ENCODE measurements around the gene ZNF160.

ZNF160 gene

DNA sequence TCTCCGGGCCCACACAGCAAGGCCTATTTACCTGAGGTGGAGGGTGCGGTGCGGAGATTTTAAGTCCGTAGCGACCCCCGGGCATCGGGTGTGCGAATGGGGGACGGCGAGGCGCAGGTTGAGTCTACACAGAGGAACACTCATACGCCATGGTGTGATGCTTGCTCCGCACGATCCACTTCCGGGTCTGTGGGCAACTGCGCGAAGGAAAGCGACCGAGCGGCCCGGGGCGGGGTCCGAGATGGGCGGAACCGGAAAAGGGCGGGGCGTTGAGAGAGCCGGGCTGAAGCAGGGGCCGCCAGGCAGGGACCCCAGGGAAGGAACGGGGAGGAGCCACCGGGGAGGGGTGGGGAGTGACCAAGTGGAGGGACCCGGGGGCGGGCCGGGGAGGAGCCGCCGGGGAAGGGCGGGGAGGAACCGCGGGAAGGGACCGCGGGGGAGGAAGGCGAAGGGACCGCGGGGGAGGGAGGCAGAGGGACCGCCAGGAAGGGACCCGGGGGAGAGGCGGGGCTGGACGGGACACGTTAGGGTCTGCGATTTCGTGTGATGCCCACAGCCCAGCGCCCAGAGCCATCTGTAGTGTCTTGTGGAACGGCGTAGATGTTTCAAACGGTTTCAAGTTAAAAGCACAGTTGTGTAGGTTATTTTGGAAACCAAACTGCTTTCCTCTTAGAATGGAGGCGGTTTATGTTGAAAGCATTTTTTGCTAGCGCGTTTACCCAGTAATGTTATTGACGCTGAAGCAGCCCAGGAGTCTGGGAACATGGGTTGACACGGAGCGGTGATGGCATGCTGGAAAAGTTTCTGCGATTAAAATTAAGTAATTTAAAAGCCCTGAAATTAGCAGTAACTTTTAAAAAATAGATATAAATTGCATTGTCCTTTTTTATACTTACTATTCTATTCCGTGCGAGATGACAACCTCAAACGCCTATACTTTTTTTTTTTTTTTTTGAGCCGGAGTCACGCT is at the start of gene ZNF160:
ZNF160 (minus strand) TSS at position 189 of the 970 bp plus-strand sequence. CDS start 17,146 bp downstream, outside the sequence.
- TF ChIP-seq, protein P1, sequence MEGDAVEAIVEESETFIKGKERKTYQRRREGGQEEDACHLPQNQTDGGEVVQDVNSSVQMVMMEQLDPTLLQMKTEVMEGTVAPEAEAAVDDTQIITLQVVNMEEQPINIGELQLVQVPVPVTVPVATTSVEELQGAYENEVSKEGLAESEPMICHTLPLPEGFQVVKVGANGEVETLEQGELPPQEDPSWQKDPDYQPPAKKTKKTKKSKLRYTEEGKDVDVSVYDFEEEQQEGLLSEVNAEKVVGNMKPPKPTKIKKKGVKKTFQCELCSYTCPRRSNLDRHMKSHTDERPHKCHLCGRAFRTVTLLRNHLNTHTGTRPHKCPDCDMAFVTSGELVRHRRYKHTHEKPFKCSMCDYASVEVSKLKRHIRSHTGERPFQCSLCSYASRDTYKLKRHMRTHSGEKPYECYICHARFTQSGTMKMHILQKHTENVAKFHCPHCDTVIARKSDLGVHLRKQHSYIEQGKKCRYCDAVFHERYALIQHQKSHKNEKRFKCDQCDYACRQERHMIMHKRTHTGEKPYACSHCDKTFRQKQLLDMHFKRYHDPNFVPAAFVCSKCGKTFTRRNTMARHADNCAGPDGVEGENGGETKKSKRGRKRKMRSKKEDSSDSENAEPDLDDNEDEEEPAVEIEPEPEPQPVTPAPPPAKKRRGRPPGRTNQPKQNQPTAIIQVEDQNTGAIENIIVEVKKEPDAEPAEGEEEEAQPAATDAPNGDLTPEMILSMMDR (IDR thresholded peaks at IDR 0.05; ENCODE audit: low read depth, low read length, missing control alignments) = no peak
- peak within 1 kb of the TSS; percentile 75 for H3K4me3 ChIP-seq (replicated peaks; ENCODE audit: low read depth, low read length)
- peak; percentile 91 for DNase-seq (ENCODE audit: extremely low read depth, low read depth)

DNA sequence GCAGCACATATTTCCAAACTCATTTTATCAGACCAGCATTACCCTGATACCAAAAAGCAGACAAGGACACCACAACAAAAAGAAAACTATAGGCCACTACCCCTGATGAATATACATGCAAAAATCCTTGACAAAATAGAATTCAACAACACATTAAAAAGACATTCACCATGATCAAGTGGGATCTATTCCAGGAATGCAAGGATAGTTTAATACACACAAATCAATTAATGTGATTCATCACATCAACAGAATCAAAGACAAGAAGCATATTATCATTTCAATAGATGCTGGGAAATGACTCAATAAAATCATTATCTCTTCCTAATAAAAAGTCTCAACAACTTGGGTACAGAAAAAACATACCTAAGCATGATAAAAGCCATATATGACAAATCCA is 44.4 kb upstream of the ZNF160 start:
- no peak overlapping the region for H3K4me3 ChIP-seq (replicated peaks; ENCODE audit: low read depth, low read length)
- TF ChIP-seq, protein P1 (IDR thresholded peaks at IDR 0.05; ENCODE audit: low read depth, low read length, missing control alignments) = no peak
- DNase-seq (ENCODE audit: extremely low read depth, low read depth) = no peak

DNA sequence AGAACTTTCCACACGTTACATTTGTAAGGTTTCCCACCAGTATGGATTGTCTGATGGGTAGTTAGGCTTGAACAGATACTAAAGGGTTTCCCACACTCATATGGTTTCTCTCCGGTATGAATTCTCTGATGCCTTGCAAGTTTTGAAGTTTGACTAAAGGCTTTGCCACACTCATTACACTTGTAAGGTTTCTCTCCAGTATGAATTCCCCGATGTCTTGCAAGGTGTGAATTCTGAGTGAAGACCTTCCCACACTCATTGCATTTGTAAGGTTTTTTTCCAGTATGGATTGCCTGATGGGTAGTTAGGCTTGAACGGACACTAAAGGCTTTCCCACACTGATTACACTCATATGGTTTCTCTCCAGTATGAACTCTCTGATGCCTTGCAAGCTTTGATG is 37.1 kb upstream of the ZNF160 start:
- H3K4me3 ChIP-seq (replicated peaks; ENCODE audit: low read depth, low read length) = no peak overlapping the region
- TF ChIP-seq, protein P1 (IDR thresholded peaks at IDR 0.05; ENCODE audit: low read depth, low read length, missing control alignments) = no peak
- no peak for DNase-seq (ENCODE audit: extremely low read depth, low read depth)

DNA sequence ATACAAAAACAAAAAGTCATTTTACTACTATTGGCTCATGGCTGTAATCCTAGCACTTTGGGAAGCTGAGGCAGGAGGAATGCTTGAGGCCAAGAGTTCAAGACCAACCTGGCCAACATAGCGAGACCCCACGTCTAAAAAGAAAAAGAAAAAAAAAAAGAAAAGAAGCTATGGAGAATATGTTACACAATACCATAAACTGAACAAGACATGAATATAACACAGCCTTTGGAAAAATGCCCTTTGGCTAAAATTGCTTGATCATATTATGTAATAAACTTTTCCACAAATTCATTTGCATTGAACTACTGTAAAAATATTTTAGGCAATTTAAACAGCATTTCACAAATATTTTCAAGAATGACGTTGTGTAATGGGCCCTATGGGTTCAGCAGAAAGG is 33.2 kb upstream of the ZNF160 start:
- no peak overlapping the region for H3K4me3 ChIP-seq (replicated peaks; ENCODE audit: low read depth, low read length)
- no peak for DNase-seq (ENCODE audit: extremely low read depth, low read depth)
- TF ChIP-seq, protein P1 (IDR thresholded peaks at IDR 0.05; ENCODE audit: low read depth, low read length, missing control alignments) = no peak

DNA sequence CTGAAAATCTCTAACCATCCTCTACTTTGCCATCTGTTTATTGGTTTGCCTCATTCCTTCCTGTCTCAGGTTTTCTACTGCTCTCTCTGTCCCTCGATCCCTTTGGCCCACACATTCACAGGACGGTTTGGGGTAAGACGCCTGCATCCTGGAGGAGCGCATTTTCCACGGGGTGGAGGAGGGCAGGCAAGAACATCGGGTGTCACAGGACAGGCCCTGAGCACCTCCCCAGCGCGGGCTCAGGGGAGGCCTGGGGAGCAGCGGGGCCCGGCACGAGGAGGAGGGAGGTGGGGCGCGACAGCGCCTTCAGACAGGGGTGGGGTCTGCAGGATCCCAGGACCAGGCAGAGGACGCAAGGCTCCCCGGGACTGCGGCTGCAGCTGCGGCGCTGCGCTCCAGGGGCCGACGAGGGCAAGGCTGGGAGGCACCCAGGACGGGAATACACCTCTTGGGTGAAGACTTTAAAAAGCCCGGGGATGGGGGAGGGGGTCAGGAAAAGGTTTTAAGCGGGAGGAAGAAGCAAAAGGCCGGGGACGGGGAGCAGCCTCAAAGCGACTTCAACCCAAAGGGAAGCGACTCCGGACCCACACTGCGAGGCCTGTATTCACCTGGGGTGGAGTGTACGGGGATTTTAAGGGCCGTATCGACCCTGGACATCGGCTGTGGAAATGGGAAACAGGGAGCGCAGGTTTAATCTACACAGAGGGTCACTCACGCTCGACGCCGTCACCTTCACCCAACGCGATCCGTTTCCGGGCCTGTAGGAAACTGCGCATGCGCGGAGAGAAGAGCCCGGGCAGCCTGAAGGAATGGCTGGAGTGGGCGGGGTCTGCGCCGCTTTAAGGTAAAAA is 29.1 kb upstream of the ZNF160 start, which contains the start of gene ZNF415:
ZNF415 (minus strand) TSS at position 770 of the 851 bp plus-strand sequence. CDS start 10,234 bp downstream, outside the sequence.
- H3K4me3 ChIP-seq (replicated peaks; ENCODE audit: low read depth, low read length) = peak within 1 kb of the TSS; percentile 17; the same call in 1 of the 2 replicates
- DNase-seq (ENCODE audit: extremely low read depth, low read depth) = peak; percentile 10

DNA sequence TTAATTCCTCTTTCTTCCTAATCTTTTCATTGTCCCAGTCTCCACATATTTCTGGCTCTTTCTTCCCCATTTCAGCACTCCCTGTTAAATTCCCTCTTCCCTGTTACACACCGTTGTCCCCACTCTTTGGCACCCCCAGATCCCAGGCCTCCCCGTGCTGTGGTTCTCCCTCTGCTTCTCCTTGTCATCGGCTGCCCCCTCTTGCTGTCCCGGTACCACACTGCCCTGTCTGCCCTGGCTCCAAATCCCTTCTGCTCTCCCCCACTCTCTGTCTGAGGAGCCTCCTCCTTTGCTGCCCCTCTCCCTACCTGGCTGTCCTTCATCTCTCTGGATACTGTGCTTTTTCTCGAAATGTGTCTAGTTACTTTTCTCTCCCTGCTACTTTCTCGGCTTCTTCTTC is 28.5 kb upstream of the ZNF160 start:
- TF ChIP-seq, protein P1 (IDR thresholded peaks at IDR 0.05; ENCODE audit: low read depth, low read length, missing control alignments) = no peak
- no peak for DNase-seq (ENCODE audit: extremely low read depth, low read depth)
- no peak overlapping the region for H3K4me3 ChIP-seq (replicated peaks; ENCODE audit: low read depth, low read length)

More for the DNA sequence above, 29.1 kb upstream of the ZNF160 start, which contains the start of gene ZNF415:
- TF ChIP-seq, protein P1 (IDR thresholded peaks at IDR 0.05; ENCODE audit: low read depth, low read length, missing control alignments) = no peak

Measured in HFF-Myc (cell line).